Tibial nerve (tissue), 3 donors: ENCODE measurements around the gene KDM4F.

Source experiments
- CTCF ChIP-seq, 5 experiments: fragments of 200-600 bp in 3 of 5; fragments of 450-650 bp in 2 of 5; sonication (generic) in 3 of 5; IDR thresholded peaks; one replicate each; pipeline ENCODE4 v1.5.1; 2016 to 2019; ENCODE audit warnings: antibody characterized with exemption in 5 of 5, mild to moderate bottlenecking in 3 of 5, moderate library complexity in 2 of 5
- POLR2A ChIP-seq, 2 donors: fragments of 450-650 bp; IDR thresholded peaks; one replicate each; pipeline ENCODE4 v1.6.1; 2017; ENCODE audit warnings: antibody characterized with exemption in 2 of 2, mild to moderate bottlenecking in 2 of 2, moderate library complexity in 2 of 2

DNA sequence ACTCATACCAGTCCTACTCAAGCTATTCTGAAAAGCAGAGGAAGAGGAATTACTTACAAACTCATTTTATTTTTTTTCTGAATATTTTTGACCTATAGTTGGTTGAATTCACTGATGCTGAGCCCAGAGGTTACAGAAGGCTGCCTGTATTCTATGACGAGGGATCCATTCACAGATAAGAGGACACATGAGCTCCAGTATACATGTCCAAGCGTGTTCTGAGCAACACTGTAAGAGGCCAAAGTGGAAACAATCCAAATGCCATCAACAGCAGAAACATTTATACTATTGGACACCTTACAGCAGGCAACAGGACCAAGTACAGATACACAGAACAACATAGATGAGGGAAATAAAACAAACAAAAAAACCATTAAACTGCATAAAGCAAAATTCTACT, 13.9 kb upstream of the KDM4F start:
- TF ChIP-seq CTCF (IDR thresholded peaks at IDR 0.05) (no peak), POLR2A (IDR thresholded peaks at IDR 0.05) (no peak)
